ENCODE data around the gene ALG14. TPM values are rescaled to one million over a fixed set of nuclear protein-coding genes. Genes with fewer than 3 reads are reported as not detected.

ALG14 gene
- total and polyA plus RNA-seq, 2 of the 4 experiments (the other 2 are of a cell fraction) = 1.7 to 2.0 TPM

GRCh38 chr1:94974824-94975223, 97.9 kb downstream of the ALG14 start:
- in situ Hi-C loops (cut with MboI; ENCODE audit: low sequenced_read_pairs) (no loop called here), dilution Hi-C loops (cut with HindIII; ENCODE audit: low sequenced_read_pairs, unreplicated experiment) (no loop called here), intact Hi-C loops (cut with micrococcal nuclease) (loop anchor here (5.0 kb wide), 1 partner anchor 37 kb away; no protein-coding TSS in a partner anchor)
- Histone ChIP-seq H3K18ac (ENCODE audit: low read depth, low read length) (peak overlapping the region; percentile 61), H2BK15ac (ENCODE audit: low read depth, low read length) (peak overlapping the region; percentile 30; the same call in 2 of the 3 replicates), H3K9ac (ENCODE audit: low read depth, low read length) (peak overlapping the region; percentile 63; the same call in 1 of the 2 replicates), H2AK9ac (replicated peaks; ENCODE audit: low read depth, low read length, poor library complexity) (no peak overlapping the region), H4K91ac (ENCODE audit: insufficient read depth, low read depth, low read length) (no peak overlapping the region), H2AK5ac (ENCODE audit: low read depth, low read length) (no peak overlapping the region; the same call in 1 of the 2 replicates), H3K79me1 (ENCODE audit: low read depth in 1 of 2, low read length in 2 of 2) (no peaks in the 10 kb centered on the region; a peak in 1 of 4 replicates), H3K4me2 (ENCODE audit: low read depth, low read length) (peak overlapping the region; percentile 63; the same call in 1 of the 2 replicates), H4K20me1 (ENCODE audit: insufficient read depth, low read length) (no peaks in the 10 kb centered on the region), H2AFZ (replicated peaks; ENCODE audit: low read length, poor library complexity) (no peak overlapping the region), H3K27me3 (ENCODE audit: control insufficient read depth, insufficient read depth, low read length) (no peaks in the 10 kb centered on the region), H2BK120ac (ENCODE audit: low read depth, low read length) (peak overlapping the region; percentile 85), H2BK5ac (ENCODE audit: low read depth, low read length, poor library complexity, severe bottlenecking) (peak overlapping the region; percentile 75), H3K23ac (ENCODE audit: low read depth, low read length) (peak overlapping the region; percentile 42; the same call in 1 of the 2 replicates), H3K9me1 (ENCODE audit: insufficient read depth, low read length) (no peaks in the 10 kb centered on the region), H2BK20ac (ENCODE audit: low read depth, low read length) (peak overlapping the region; percentile 87), H4K8ac (ENCODE audit: low read depth in 2 of 2, low read length in 2 of 2) (peak overlapping the region in 1 of 2 experiments; percentile 55; a peak in 3 of 4 replicates), H3K9me3 (ENCODE audit: control insufficient read depth, insufficient read depth, low read length) (no peaks in the 10 kb centered on the region), H3K14ac (replicated peaks; ENCODE audit: low read depth, low read length) (peak overlapping the region; percentile 61), H3K56ac (ENCODE audit: extremely low read depth, insufficient read depth, low read length) (peak overlapping the region; percentile 76), H3K36me3 (ENCODE audit: control insufficient read depth, insufficient read depth, low read length) (no peaks in the 10 kb centered on the region), H3K4me1 (ENCODE audit: control insufficient read depth, insufficient read depth, low read length) (peaks cover 14% of the 10 kb centered on the region), H4K5ac (ENCODE audit: low read depth, low read length) (no peak overlapping the region), H3K4me3 (ENCODE audit: insufficient read depth, low read depth, low read length) (no peak overlapping the region), H3K27ac (ENCODE audit: insufficient read depth, low read length) (peak overlapping the region; percentile 70; the same call in 1 of the 2 replicates), H3K4ac (ENCODE audit: low read depth, low read length) (peak overlapping the region; percentile 63; the same call in 1 of the 2 replicates)
- 0 out of 2 replicates have a peak, but pooled peaks have one; percentile 16 for TF ChIP-seq RAD21 (IDR thresholded peaks at IDR 0.05; ENCODE audit: low read length)
- no peak for TF ChIP-seq CHD1 (IDR thresholded peaks at IDR 0.05; ENCODE audit: low read depth, low read length)
- TF ChIP-seq FOS (IDR thresholded peaks at IDR 0.05; ENCODE audit: low read depth, low read length) = peak; percentile 32; the same call in 1 of the 2 replicates
- CTCF ChIA-PET = interaction anchor here (0.5 to 0.7 kb wide), 3 partner anchors 44 to 512 kb away, joined by 3 read pairs; no protein-coding TSS in a partner anchor
- POLR2A ChIA-PET (ENCODE audit: unreplicated experiment) = no interaction called here
- ATAC-seq (ENCODE audit: low read depth) = peak; percentile 76
- no TSS peak for BruUV-seq (replicated peaks)
- DNase-seq = peak; percentile 94
- WGBS, 2 experiments (ENCODE audit: extremely low coverage in 2 of 2, insufficient read length in 1 of 2) = 0% methylated on average over 1 of the region's 1 CpG; no CpG with 5 or more reads in 1 of the 2 experiments
